ENCODE measurements around the gene PIK3AP1.

Gene PIK3AP1

DNA sequence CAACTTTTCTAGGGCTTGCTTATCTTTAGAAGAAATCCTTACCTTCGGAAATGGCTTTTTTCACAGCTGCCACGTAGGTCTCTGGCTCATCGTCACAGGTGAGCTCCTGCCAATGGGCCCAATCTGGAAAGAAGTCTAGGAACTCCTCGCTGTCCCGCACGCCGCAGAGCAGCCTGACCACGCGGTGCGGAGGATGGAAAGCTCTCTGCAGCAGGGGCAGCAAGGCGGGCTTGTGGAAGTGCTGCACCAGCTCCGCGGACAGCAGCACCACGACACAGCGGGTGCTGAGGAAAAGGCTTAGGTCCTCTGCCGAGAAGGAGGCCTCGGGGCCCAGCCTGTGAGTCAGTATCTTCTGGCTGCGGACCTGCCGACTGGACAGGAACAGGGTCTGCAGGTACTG is 10.8 kb downstream of the PIK3AP1 start:
- no peak overlapping the region for H3K27ac ChIP-seq (ENCODE audit: low read length, poor library complexity, severe bottlenecking)
- 92% methylated on average over 19 of the region's 19 CpGs for WGBS
- no peak overlapping the region for H3K4ac ChIP-seq (ENCODE audit: low read depth in 1 of 2, low read length in 2 of 2)
- no peaks in the 10 kb centered on the region for H3K36me3 ChIP-seq (ENCODE audit: control insufficient read depth in 1 of 2, insufficient read depth in 2 of 2, low read depth in 1 of 2, low read length in 2 of 2)
- no peak overlapping the region for H2BK120ac ChIP-seq (ENCODE audit: low read depth, low read length)
- H2AFZ ChIP-seq (ENCODE audit: low read depth, low read length): no peak overlapping the region
- no peak overlapping the region for H3K23ac ChIP-seq (ENCODE audit: low read length in 2 of 2)
- H4K8ac ChIP-seq (ENCODE audit: low read length): no peak overlapping the region
- no peaks in the 10 kb centered on the region for H3K9me3 ChIP-seq (ENCODE audit: control insufficient read depth, low read length)
- no peak overlapping the region for H2BK12ac ChIP-seq (ENCODE audit: low read length in 2 of 2)
- no peak overlapping the region for H2AK5ac ChIP-seq (ENCODE audit: low read length, severe bottlenecking)
- H4K91ac ChIP-seq (ENCODE audit: low read length): no peak overlapping the region
- peaks cover 3% of the 10 kb centered on the region in 2 experiments for H3K27me3 ChIP-seq (ENCODE audit: control insufficient read depth in 1 of 2, insufficient read depth in 1 of 2, low read length in 2 of 2)
- no peak overlapping the region for H2BK15ac ChIP-seq (ENCODE audit: low read depth, poor library complexity, severe bottlenecking)
- H3K4me1 ChIP-seq (ENCODE audit: control insufficient read depth, insufficient read depth, low read depth, low read length): no peaks in the 10 kb centered on the region
- DNase-seq: no peak
- no peak overlapping the region for H3K4me3 ChIP-seq (ENCODE audit: insufficient read depth in 1 of 2, low read depth in 1 of 2, low read length in 2 of 2)
- no peak overlapping the region for H3K9ac ChIP-seq (ENCODE audit: low read length)
- H3K18ac ChIP-seq (ENCODE audit: low read depth in 1 of 2, low read length in 2 of 2): no peak overlapping the region
- H3K79me1 ChIP-seq (replicated peaks; ENCODE audit: low read length, poor library complexity, severe bottlenecking): no peaks in the 10 kb centered on the region
- H3K4me2 ChIP-seq (ENCODE audit: low read length, poor library complexity, severe bottlenecking): no peak overlapping the region
- H2BK5ac ChIP-seq (ENCODE audit: low read depth, low read length, poor library complexity, severe bottlenecking): no peak overlapping the region
- H3K14ac ChIP-seq (ENCODE audit: low read length in 2 of 2): no peak overlapping the region

DNA sequence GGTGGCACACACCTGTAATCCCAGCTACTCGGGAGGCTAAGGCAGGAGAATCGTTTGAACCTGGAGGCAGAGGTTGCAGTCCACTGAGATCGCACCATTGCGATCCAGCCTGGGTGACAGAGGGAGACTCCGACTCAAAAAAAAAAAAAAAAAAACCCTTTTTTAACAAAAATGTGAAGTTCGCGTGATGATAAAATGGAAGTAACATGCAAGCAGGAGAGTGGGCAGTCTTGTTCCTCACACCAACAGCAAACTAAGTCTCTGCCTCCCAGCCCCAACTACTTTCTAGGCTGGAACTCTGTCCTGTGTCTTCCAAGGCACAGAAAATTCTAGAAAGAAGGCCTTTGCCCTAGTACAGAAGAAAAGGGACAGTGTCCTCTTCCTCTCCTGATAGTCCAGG is 11.3 kb downstream of the PIK3AP1 start:
- H3K9ac ChIP-seq (ENCODE audit: low read length): no peak overlapping the region
- H3K18ac ChIP-seq (ENCODE audit: low read depth in 1 of 2, low read length in 2 of 2): no peak overlapping the region
- H4K8ac ChIP-seq (ENCODE audit: low read length): no peak overlapping the region
- peaks cover 3% of the 10 kb centered on the region in 2 experiments for H3K27me3 ChIP-seq (ENCODE audit: control insufficient read depth in 1 of 2, insufficient read depth in 1 of 2, low read length in 2 of 2)
- 93% methylated on average over 5 of the region's 7 CpGs for WGBS
- no peak overlapping the region for H2BK12ac ChIP-seq (ENCODE audit: low read length in 2 of 2)
- H3K4me1 ChIP-seq (ENCODE audit: control insufficient read depth, insufficient read depth, low read depth, low read length): no peaks in the 10 kb centered on the region
- no peaks in the 10 kb centered on the region for H3K36me3 ChIP-seq (ENCODE audit: control insufficient read depth in 1 of 2, insufficient read depth in 2 of 2, low read depth in 1 of 2, low read length in 2 of 2)
- H3K23ac ChIP-seq (ENCODE audit: low read length in 2 of 2): no peak overlapping the region
- H3K4me2 ChIP-seq (ENCODE audit: low read length, poor library complexity, severe bottlenecking): no peak overlapping the region
- no peak overlapping the region for H2BK120ac ChIP-seq (ENCODE audit: low read depth, low read length)
- no peak for DNase-seq
- H2AFZ ChIP-seq (ENCODE audit: low read depth, low read length): no peak overlapping the region
- H3K9me3 ChIP-seq (ENCODE audit: control insufficient read depth, low read length): no peaks in the 10 kb centered on the region
- no peak overlapping the region for H2AK5ac ChIP-seq (ENCODE audit: low read length, severe bottlenecking)
- H4K91ac ChIP-seq (ENCODE audit: low read length): no peak overlapping the region
- no peaks in the 10 kb centered on the region for H3K79me1 ChIP-seq (replicated peaks; ENCODE audit: low read length, poor library complexity, severe bottlenecking)
- no peak overlapping the region for H3K4ac ChIP-seq (ENCODE audit: low read depth in 1 of 2, low read length in 2 of 2)
- H3K4me3 ChIP-seq (ENCODE audit: insufficient read depth in 1 of 2, low read depth in 1 of 2, low read length in 2 of 2): no peak overlapping the region
- H2BK15ac ChIP-seq (ENCODE audit: low read depth, poor library complexity, severe bottlenecking): no peak overlapping the region
- H3K14ac ChIP-seq (ENCODE audit: low read length in 2 of 2): no peak overlapping the region
- H3K27ac ChIP-seq (ENCODE audit: low read length, poor library complexity, severe bottlenecking): no peak overlapping the region
- no peak overlapping the region for H2BK5ac ChIP-seq (ENCODE audit: low read depth, low read length, poor library complexity, severe bottlenecking)

DNA sequence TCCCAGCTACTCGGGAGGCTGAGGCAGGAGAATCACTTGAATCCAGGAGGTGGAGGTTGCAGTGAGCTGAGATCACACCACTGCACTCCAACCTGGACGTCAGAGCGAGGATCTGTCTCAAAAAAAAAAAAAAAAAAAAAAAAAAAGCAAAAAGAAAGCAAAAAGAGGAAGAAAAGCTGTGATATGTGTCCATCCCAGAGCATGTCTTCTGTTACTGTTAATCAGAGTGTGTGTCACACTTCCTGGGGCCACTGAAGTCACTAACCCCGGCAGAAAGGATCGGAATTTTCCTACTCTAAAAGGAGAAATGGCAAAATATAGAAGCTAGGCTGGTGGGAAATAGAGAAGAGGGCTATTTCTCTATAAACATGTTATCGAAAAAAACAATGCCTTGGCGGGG is 11.9 kb downstream of the PIK3AP1 start:
- H3K4me2 ChIP-seq (ENCODE audit: low read length, poor library complexity, severe bottlenecking): no peak overlapping the region
- H3K9me3 ChIP-seq (ENCODE audit: control insufficient read depth, low read length): no peaks in the 10 kb centered on the region
- DNase-seq: no peak
- no peak overlapping the region for H2BK15ac ChIP-seq (ENCODE audit: low read depth, poor library complexity, severe bottlenecking)
- H2BK120ac ChIP-seq (ENCODE audit: low read depth, low read length): no peak overlapping the region
- no peak overlapping the region for H2BK12ac ChIP-seq (ENCODE audit: low read length in 2 of 2)
- 90% methylated on average over 6 of the region's 7 CpGs for WGBS
- H4K91ac ChIP-seq (ENCODE audit: low read length): no peak overlapping the region
- no peaks in the 10 kb centered on the region for H3K4me1 ChIP-seq (ENCODE audit: control insufficient read depth, insufficient read depth, low read depth, low read length)
- H2AK5ac ChIP-seq (ENCODE audit: low read length, severe bottlenecking): no peak overlapping the region
- no peak overlapping the region for H2BK5ac ChIP-seq (ENCODE audit: low read depth, low read length, poor library complexity, severe bottlenecking)
- H3K23ac ChIP-seq (ENCODE audit: low read length in 2 of 2): no peak overlapping the region
- no peaks in the 10 kb centered on the region for H3K36me3 ChIP-seq (ENCODE audit: control insufficient read depth in 1 of 2, insufficient read depth in 2 of 2, low read depth in 1 of 2, low read length in 2 of 2)
- H3K27ac ChIP-seq (ENCODE audit: low read length, poor library complexity, severe bottlenecking): no peak overlapping the region
- no peak overlapping the region for H2AFZ ChIP-seq (ENCODE audit: low read depth, low read length)
- H3K9ac ChIP-seq (ENCODE audit: low read length): no peak overlapping the region
- H3K27me3 ChIP-seq (ENCODE audit: control insufficient read depth in 1 of 2, insufficient read depth in 1 of 2, low read length in 2 of 2): peaks cover 3% of the 10 kb centered on the region in 2 experiments
- no peak overlapping the region for H4K8ac ChIP-seq (ENCODE audit: low read length)
- no peak overlapping the region for H3K4me3 ChIP-seq (ENCODE audit: insufficient read depth in 1 of 2, low read depth in 1 of 2, low read length in 2 of 2)
- no peaks in the 10 kb centered on the region for H3K79me1 ChIP-seq (replicated peaks; ENCODE audit: low read length, poor library complexity, severe bottlenecking)
- no peak overlapping the region for H3K4ac ChIP-seq (ENCODE audit: low read depth in 1 of 2, low read length in 2 of 2)
- no peak overlapping the region for H3K18ac ChIP-seq (ENCODE audit: low read depth in 1 of 2, low read length in 2 of 2)
- H3K14ac ChIP-seq (ENCODE audit: low read length in 2 of 2): no peak overlapping the region

DNA sequence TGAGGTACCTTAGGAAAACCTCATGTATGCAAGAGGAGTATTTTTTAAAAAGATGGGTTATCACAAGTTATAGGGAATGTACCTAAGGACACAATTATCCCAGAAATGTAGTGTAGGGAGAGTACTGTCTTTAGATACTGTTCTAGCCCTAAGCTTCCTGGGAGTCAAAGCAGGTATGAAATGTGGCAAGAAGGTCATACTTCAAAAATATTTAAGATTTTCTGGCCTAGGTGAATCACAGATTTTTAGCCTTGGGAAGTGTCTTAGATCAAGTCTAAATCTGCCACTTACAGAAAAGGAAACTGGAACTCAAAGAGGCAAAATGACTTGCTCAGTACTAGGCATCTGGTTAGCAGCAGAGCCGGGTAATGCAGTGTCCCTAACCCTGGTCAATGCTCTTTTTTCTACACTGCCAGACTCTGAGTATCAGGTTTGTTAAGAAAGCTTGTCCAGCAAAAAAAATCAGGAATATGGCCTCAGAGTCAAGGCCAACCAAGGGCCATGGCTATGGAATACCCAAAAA is 13.9 kb downstream of the PIK3AP1 start:
- H2AFZ ChIP-seq (ENCODE audit: low read depth, low read length): no peak overlapping the region
- H3K79me1 ChIP-seq (replicated peaks; ENCODE audit: low read length, poor library complexity, severe bottlenecking): no peaks in the 10 kb centered on the region
- no peak overlapping the region for H3K4me3 ChIP-seq (ENCODE audit: insufficient read depth in 1 of 2, low read depth in 1 of 2, low read length in 2 of 2)
- no peak for DNase-seq
- H3K27ac ChIP-seq (ENCODE audit: low read length, poor library complexity, severe bottlenecking): no peak overlapping the region
- no peak overlapping the region for H3K23ac ChIP-seq (ENCODE audit: low read length in 2 of 2)
- WGBS: 71% methylated on average over 1 of the region's 1 CpG
- H3K4ac ChIP-seq (ENCODE audit: low read depth in 1 of 2, low read length in 2 of 2): no peak overlapping the region
- no peak overlapping the region for H2BK15ac ChIP-seq (ENCODE audit: low read depth, poor library complexity, severe bottlenecking)
- H2BK12ac ChIP-seq (ENCODE audit: low read length in 2 of 2): no peak overlapping the region
- H3K4me2 ChIP-seq (ENCODE audit: low read length, poor library complexity, severe bottlenecking): no peak overlapping the region
- no peaks in the 10 kb centered on the region for H3K36me3 ChIP-seq (ENCODE audit: control insufficient read depth in 1 of 2, insufficient read depth in 2 of 2, low read depth in 1 of 2, low read length in 2 of 2)
- H3K14ac ChIP-seq (ENCODE audit: low read length in 2 of 2): no peak overlapping the region
- no peak overlapping the region for H4K91ac ChIP-seq (ENCODE audit: low read length)
- H3K18ac ChIP-seq (ENCODE audit: low read depth in 1 of 2, low read length in 2 of 2): no peak overlapping the region
- H2AK5ac ChIP-seq (ENCODE audit: low read length, severe bottlenecking): no peak overlapping the region
- H3K27me3 ChIP-seq (ENCODE audit: control insufficient read depth in 1 of 2, insufficient read depth in 1 of 2, low read length in 2 of 2): peaks cover 3% of the 10 kb centered on the region in 2 experiments
- H2BK120ac ChIP-seq (ENCODE audit: low read depth, low read length): no peak overlapping the region
- H3K9me3 ChIP-seq (ENCODE audit: control insufficient read depth, low read length): no peaks in the 10 kb centered on the region
- H2BK5ac ChIP-seq (ENCODE audit: low read depth, low read length, poor library complexity, severe bottlenecking): no peak overlapping the region
- no peak overlapping the region for H4K8ac ChIP-seq (ENCODE audit: low read length)
- no peak overlapping the region for H3K9ac ChIP-seq (ENCODE audit: low read length)
- no peaks in the 10 kb centered on the region for H3K4me1 ChIP-seq (ENCODE audit: control insufficient read depth, insufficient read depth, low read depth, low read length)
